Uterus (tissue), 4 donors: ENCODE data around the gene ZC3HAV1. TPM values are rescaled to one million over a fixed set of nuclear protein-coding genes. Genes with fewer than 3 reads are reported as not detected.

ENCODE experiments used
- DNase-seq, 2 donors: peaks; one replicate each; pipeline ENCODE4 v3.0.0-alpha.2; 2019 to 2020
- H3K27ac ChIP-seq, 2 donors: fragments of 200-600 bp; sonication (generic); 1 replicate in 1 of 2; 2 replicates in 1 of 2; pipeline ENCODE4 v1.5.1; 2016 to 2018
- H3K27me3 ChIP-seq, 2 donors: fragments of 200-600 bp; sonication (generic); one replicate each; pipeline ENCODE4 v1.5.1; 2018 to 2019; ENCODE audit warnings: control low read depth in 1 of 2
- H3K36me3 ChIP-seq, 2 donors: fragments of 200-600 bp; sonication (generic); one replicate each; pipeline ENCODE4 v1.5.1; 2019; ENCODE audit warnings: control low read depth in 1 of 2
- H3K4me1 ChIP-seq, 2 donors: fragments of 200-600 bp; sonication (generic); one replicate each; pipeline ENCODE4 v1.5.1; 2018 to 2019; ENCODE audit warnings: control low read depth in 1 of 2
- H3K4me3 ChIP-seq, 2 donors: fragments of 200-600 bp; sonication (generic); 1 replicate in 1 of 2; 2 replicates in 1 of 2; pipeline ENCODE4 v1.5.1; 2018 to 2019; ENCODE audit warnings: mild to moderate bottlenecking in 1 of 2
- H3K9me3 ChIP-seq, 2 donors: fragments of 200-600 bp; sonication (generic); one replicate each; pipeline ENCODE4 v1.5.1; 2019; ENCODE audit warnings: control low read depth in 1 of 2
- CTCF ChIP-seq, 4 experiments: fragments of 200-600 bp in 2 of 4; fragments of 450-650 bp in 2 of 4; sonication (generic) in 2 of 4; IDR thresholded peaks; one replicate each; pipeline ENCODE4 v1.5.1; 2016 to 2019; ENCODE audit warnings: antibody characterized with exemption in 4 of 4, mild to moderate bottlenecking in 2 of 4, moderate library complexity in 1 of 4
- POLR2A ChIP-seq, 2 donors: fragments of 450-650 bp; IDR thresholded peaks; one replicate each; pipeline ENCODE4 v1.6.1; 2016; ENCODE audit warnings: antibody characterized with exemption in 2 of 2, mild to moderate bottlenecking in 1 of 2, moderate library complexity in 1 of 2
- intact Hi-C: fragments of 100-400 bp; cut with DNase I; formaldehyde crosslinking; loops from one replicate; pipeline ENCODE4 v1.15.1; 2023; ENCODE audit warnings: low total_unique reads
- total RNA-seq, 4 donors: library from RNA; depleted of rRNA in 3 of 4; stranded (reverse); fragments of >200 nt in 3 of 4; gene quantifications; one replicate each; pipeline versions ENCODE4 v1.1.0 to v1.2.4, GENCODE V29; 2014 to 2023
- donor health status: DM: yes; HTN: yes; CAD: no.

Gene ZC3HAV1
- total RNA-seq, 4 donors from 2014 or later, result 14.1 to 39.7 (median 29.2) TPM

- no peaks in the 10 kb centered on the region for H3K9me3 ChIP-seq
- no peaks in the 10 kb centered on the region for H3K4me1 ChIP-seq
- TF ChIP-seq CTCF (IDR thresholded peaks at IDR 0.05), result no peak
- no peak for TF ChIP-seq POLR2A (IDR thresholded peaks at IDR 0.05)
- no peak overlapping the region for H3K4me3 ChIP-seq
- intact Hi-C loops, result no loop called here
- no peak overlapping the region for H3K27ac ChIP-seq
- DNase-seq, result no peak
- H3K36me3 ChIP-seq, result no peaks in the 10 kb centered on the region
- H3K27me3 ChIP-seq, result no peaks in the 10 kb centered on the region
Measured at GRCh38 chr7:139087212-139087611, 22.3 kb downstream of the ZC3HAV1 start.

- Histone ChIP-seq H3K9me3 (no peaks in the 10 kb centered on the region), H3K36me3 (no peaks in the 10 kb centered on the region), H3K4me1 (no peaks in the 10 kb centered on the region), H3K27me3 (no peaks in the 10 kb centered on the region), H3K4me3 (no peak overlapping the region), H3K27ac (no peak overlapping the region)
- DNase-seq, result no peak
- intact Hi-C loops, result no loop called here
- TF ChIP-seq CTCF (IDR thresholded peaks at IDR 0.05), result no peak
- no peak for TF ChIP-seq POLR2A (IDR thresholded peaks at IDR 0.05)
Measured at GRCh38 chr7:139086454-139086853, 23.1 kb downstream of the ZC3HAV1 start.

DNA sequence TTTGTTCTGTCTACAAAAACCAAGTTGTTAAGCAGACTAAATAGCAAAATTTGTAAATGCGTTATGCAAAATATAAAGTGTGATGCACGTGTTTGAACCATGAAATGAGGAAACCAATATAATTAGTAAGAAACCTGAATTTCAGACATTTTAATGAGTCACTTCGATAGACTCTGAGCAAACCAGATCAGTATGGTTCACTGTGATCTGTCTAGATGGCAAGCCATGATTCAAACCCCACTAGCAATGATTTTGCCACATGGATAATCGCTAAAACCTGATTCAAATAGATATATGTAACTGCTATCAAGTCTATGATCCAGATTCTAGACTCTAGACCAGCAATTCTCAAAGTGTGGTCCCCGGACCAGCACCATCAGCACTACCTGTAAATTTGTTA lies 24.8 kb downstream of the ZC3HAV1 start:
- no peak overlapping the region for H3K27ac ChIP-seq
- no peaks in the 10 kb centered on the region for H3K36me3 ChIP-seq
- intact Hi-C loops, result no loop called here
- no peaks in the 10 kb centered on the region for H3K27me3 ChIP-seq
- DNase-seq, result no peak
- TF ChIP-seq POLR2A (IDR thresholded peaks at IDR 0.05), result no peak
- TF ChIP-seq CTCF (IDR thresholded peaks at IDR 0.05), result no peak
- no peak overlapping the region for H3K4me3 ChIP-seq
- no peaks in the 10 kb centered on the region for H3K9me3 ChIP-seq
- no peaks in the 10 kb centered on the region for H3K4me1 ChIP-seq

GRCh38 chr7:139081584-139081983 lies 27.9 kb downstream of the ZC3HAV1 start:
- no peak for TF ChIP-seq POLR2A (IDR thresholded peaks at IDR 0.05)
- TF ChIP-seq CTCF (IDR thresholded peaks at IDR 0.05), result no peak
- H3K36me3 ChIP-seq, result no peaks in the 10 kb centered on the region
- no peak overlapping the region for H3K27ac ChIP-seq
- no peaks in the 10 kb centered on the region for H3K4me1 ChIP-seq
- H3K27me3 ChIP-seq, result no peaks in the 10 kb centered on the region
- H3K9me3 ChIP-seq, result no peaks in the 10 kb centered on the region
- DNase-seq, result no peak
- H3K4me3 ChIP-seq, result no peak overlapping the region
- intact Hi-C loops, result no loop called here

DNA sequence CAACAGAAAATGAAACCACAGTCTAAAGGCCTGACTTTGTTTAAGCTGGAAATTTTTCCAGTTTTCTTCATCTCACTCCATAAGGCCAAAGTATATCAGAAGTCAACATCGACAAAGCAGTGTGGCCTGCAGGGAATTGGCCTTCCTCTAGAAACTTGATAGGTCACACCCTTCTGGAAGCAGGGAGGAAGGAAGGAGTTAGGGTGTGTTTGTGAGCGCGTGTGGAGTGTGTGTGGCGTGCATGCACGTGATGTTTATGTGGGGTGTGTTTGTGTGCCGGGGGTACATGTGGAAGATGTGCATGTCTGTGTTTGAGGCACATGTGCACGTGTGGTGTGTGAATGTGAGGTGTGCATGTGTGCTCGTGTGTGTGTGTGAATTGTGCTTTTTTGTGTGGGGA lies 28.6 kb downstream of the ZC3HAV1 start:
- H3K4me3 ChIP-seq, result no peak overlapping the region
- H3K36me3 ChIP-seq, result no peaks in the 10 kb centered on the region
- TF ChIP-seq CTCF (IDR thresholded peaks at IDR 0.05), result no peak
- TF ChIP-seq POLR2A (IDR thresholded peaks at IDR 0.05), result no peak
- H3K4me1 ChIP-seq, result no peaks in the 10 kb centered on the region
- H3K9me3 ChIP-seq, result no peaks in the 10 kb centered on the region
- intact Hi-C loops, result no loop called here
- DNase-seq, result no peak
- H3K27me3 ChIP-seq, result no peaks in the 10 kb centered on the region
- no peak overlapping the region for H3K27ac ChIP-seq
